CD8-positive, alpha-beta memory T cell (primary cell): ENCODE measurements around the gene PTGES3L. TPM values are rescaled to one million over a fixed set of nuclear protein-coding genes. Genes with fewer than 3 reads are reported as not detected.

Source experiments
- CTCF ChIA-PET: fragments of 350-600 bp; sonication (Branson Sonifier 250); formaldehyde crosslinking; loops from one replicate; lab custom pipeline; 2021; ENCODE audit warnings: antibody characterized with exemption; lab: Charles Lee
- POLR2A ChIA-PET: fragments of 350-600 bp; sonication (Branson Sonifier 250); formaldehyde crosslinking; loops from one replicate; lab custom pipeline; 2021; ENCODE audit warnings: antibody characterized with exemption; lab: Charles Lee
- DNase-seq, 5 donors: peaks; one replicate each; pipeline versions ENCODE4 v3.0.0 to v3.0.0-alpha.2; 2020 to 2022; ENCODE audit warnings: mixed read lengths in 1 of 5
- H3K27ac ChIP-seq: one replicate; pipeline ENCODE4 v1.7.0; 2013; ENCODE audit warnings: low read depth, mild to moderate bottlenecking, low read length, moderate library complexity
- H3K27me3 ChIP-seq: 2 replicates; pipeline ENCODE4 v1.7.0; 2013; ENCODE audit warnings: low read length, mild to moderate bottlenecking; ENCODE audit not compliant: insufficient read depth, poor library complexity, severe bottlenecking
- H3K36me3 ChIP-seq: 2 replicates; pipeline ENCODE4 v1.7.0; 2013; ENCODE audit warnings: mild to moderate bottlenecking, low read length, moderate library complexity; ENCODE audit not compliant: insufficient read depth
- H3K4me1 ChIP-seq: 2 replicates; pipeline ENCODE4 v1.7.0; 2013; ENCODE audit warnings: mild to moderate bottlenecking, low read length, moderate library complexity; ENCODE audit not compliant: insufficient read depth
- H3K4me3 ChIP-seq: 2 replicates; pipeline ENCODE4 v1.7.0; 2013; ENCODE audit warnings: mild to moderate bottlenecking, low read length
- H3K9me3 ChIP-seq: 2 replicates; pipeline ENCODE4 v1.7.0; 2013; ENCODE audit warnings: mild to moderate bottlenecking, low read length
- H3K27ac Mint-ChIP-seq, 8 donors: one replicate each; pipeline ENCODE4 v1.8.0; 2020 to 2021; ENCODE audit warnings: mixed read lengths in 8 of 8, mild to moderate bottlenecking in 6 of 8, inconsistent platforms in 3 of 8, moderate library complexity in 3 of 8
- H3K27me3 Mint-ChIP-seq, 2 donors: one replicate each; pipeline ENCODE4 v1.8.0; 2020 to 2021; ENCODE audit warnings: mixed read lengths in 2 of 2, mild to moderate bottlenecking in 1 of 2, moderate library complexity in 1 of 2
- H3K36me3 Mint-ChIP-seq, 3 donors: one replicate each; pipeline ENCODE4 v1.8.0; 2020 to 2021; ENCODE audit warnings: mixed read lengths in 3 of 3, inconsistent platforms in 1 of 3, mild to moderate bottlenecking in 1 of 3
- H3K4me1 Mint-ChIP-seq, 3 donors: one replicate each; pipeline ENCODE4 v1.8.0; 2020 to 2021; ENCODE audit warnings: mixed read lengths in 3 of 3, inconsistent platforms in 1 of 3, mild to moderate bottlenecking in 1 of 3
- H3K4me3 Mint-ChIP-seq, 7 donors: one replicate each; pipeline ENCODE4 v1.8.0; 2020 to 2021; ENCODE audit warnings: mixed read lengths in 7 of 7, mild to moderate bottlenecking in 6 of 7, moderate library complexity in 4 of 7, inconsistent platforms in 2 of 7
- H3K9me3 Mint-ChIP-seq, 5 donors: one replicate each; pipeline ENCODE4 v1.8.0; 2020 to 2022; ENCODE audit warnings: mixed read lengths in 5 of 5, mild to moderate bottlenecking in 3 of 5, moderate library complexity in 2 of 5, inconsistent platforms in 1 of 5
- polyA plus RNA-seq: library from polyadenylated mRNA; unstranded; fragments of 300-500 nt; fragmentation: Illumina TruSeq; gene quantifications from one replicate; pipeline ENCODE4 v1.2.3, GENCODE V29; 2021
- total RNA-seq, 2 experiments: library from RNA; stranded (reverse); gene quantifications; one replicate each; pipeline ENCODE4 v1.2.3, GENCODE V29; 2021

PTGES3L gene
- under 1 TPM; 0.37 to 0.55 TPM for total RNA-seq
- polyA plus RNA-seq: not detected

DNA sequence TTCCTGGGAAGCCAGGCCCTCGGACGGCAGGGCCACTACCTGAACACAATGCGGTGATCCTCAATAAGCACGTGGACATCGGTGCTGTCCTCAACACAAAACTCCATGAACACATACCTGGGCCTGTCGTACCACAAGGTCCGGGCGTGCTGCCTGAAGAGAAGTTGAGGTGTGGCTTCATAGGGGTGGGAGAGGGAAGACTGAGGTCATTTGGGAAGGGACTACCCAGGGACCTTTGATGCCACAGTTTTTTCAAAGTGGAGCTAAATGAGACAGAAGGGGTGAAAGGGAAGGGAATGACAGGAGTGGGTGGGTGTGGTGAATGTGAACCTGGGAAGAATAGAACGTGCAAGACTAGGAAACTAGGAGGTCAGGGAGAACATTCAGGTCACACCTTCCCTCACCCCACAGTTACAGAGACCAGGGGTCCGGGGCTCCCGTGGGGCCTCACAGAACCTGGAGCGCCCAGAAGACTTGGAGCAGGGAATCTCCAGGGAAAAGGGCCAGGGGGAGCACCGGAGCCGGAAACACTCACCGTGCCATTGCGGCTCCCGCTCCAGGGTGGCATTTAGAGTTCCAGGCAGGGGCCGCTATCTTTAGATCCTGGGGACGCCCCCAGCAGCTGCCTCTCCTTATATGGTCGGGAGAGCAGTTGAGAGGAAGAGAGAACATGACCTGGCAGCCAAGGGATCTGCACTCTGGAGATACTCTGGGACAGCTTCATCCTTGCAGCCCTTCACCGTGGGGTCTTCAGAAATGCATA is at the start of gene PTGES3L:
PTGES3L (minus strand) TSS at position 570 of the 763 bp plus-strand sequence; CDS start at position 543, 27 bp downstream.
- Mint-ChIP-seq H3K27ac (peak within 1 kb of the TSS; percentile 76 to 99 (median 98)), H3K4me1 (peaks cover 24 to 39% (median 30%) of the 10 kb centered on the region in 3 donors), H3K27me3 (peaks cover 0 to 5% of the 10 kb centered on the region in 2 donors), H3K4me3 (peak within 1 kb of the TSS; percentile 89 to 99 (median 97)), H3K9me3 (no peaks in the 10 kb centered on the region), H3K36me3 (peaks cover 0 to 25% (median 0%) of the 10 kb centered on the region in 3 donors)
- Histone ChIP-seq H3K9me3 (no peaks in the 10 kb centered on the region), H3K27me3 (no peaks in the 10 kb centered on the region), H3K36me3 (no peaks in the 10 kb centered on the region), H3K4me1 (peaks cover 20% of the 10 kb centered on the region), H3K4me3 (peak within 1 kb of the TSS; percentile 88), H3K27ac (peak within 1 kb of the TSS; percentile 70)
- POLR2A ChIA-PET: interaction anchor here (1.0 kb wide), 1 partner anchor 18 kb away, joined by 3 read pairs; the partner anchor contains the start of gene RPL27
- CTCF ChIA-PET: interaction anchor here (1.8 to 3.5 kb wide), 2 partner anchors 10 to 18 kb away, joined by 3 to 12 read pairs; partner anchors contain the start of gene RPL27
- DNase-seq: peak in 2 of 5 donors; percentile 5 to 6

DNA sequence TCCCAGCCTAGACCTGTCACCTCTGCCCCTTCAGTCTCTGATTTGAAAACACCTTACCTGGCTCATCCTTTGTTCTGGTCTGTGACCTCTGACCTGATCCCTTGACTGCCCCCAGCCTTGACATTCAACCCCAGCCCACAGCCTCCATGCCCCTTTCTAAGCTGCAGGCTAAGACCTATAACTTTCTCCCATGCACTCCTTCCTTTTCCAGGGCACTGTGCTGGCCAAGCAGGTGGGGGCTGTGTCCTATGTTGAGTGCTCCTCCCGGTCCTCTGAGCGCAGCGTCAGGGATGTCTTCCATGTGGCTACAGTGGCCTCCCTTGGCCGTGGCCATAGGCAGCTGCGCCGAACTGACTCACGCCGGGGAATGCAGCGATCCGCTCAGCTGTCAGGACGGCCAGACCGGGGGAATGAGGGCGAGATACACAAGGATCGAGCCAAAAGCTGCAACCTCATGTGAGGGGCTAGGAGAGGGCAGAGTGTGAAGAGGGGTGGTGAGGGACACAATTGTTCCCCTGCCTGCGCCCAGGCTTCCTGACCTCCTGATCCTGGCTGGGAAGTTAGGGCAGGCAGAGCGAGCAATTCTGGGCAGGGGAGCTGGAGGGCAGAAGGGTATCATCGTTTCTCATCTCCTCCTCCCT is 48.5 kb upstream of the PTGES3L start:
- Mint-ChIP-seq H3K27ac (peak overlapping the region in 2 of 8 donors; percentile 37 to 52), H3K4me3 (peak overlapping the region in 1 of 7 donors; percentile 53), H3K4me1 (peaks cover 8 to 11% (median 9%) of the 10 kb centered on the region in 3 donors), H3K9me3 (no peaks in the 10 kb centered on the region), H3K36me3 (peaks cover 0 to 2% (median 0%) of the 10 kb centered on the region in 3 donors), H3K27me3 (peaks cover 0 to 3% of the 10 kb centered on the region in 2 donors)
- DNase-seq: no peak
- ChIA-PET CTCF (interaction anchor here (1.0 kb wide), 1 partner anchor 30 kb away, joined by 3 read pairs; the partner anchor contains the start of gene RPL27), POLR2A (no interaction called here)
- Histone ChIP-seq H3K27me3 (no peaks in the 10 kb centered on the region), H3K4me1 (peaks cover 10% of the 10 kb centered on the region), H3K27ac (no peak overlapping the region), H3K9me3 (no peaks in the 10 kb centered on the region), H3K36me3 (no peaks in the 10 kb centered on the region), H3K4me3 (no peak overlapping the region)

DNA sequence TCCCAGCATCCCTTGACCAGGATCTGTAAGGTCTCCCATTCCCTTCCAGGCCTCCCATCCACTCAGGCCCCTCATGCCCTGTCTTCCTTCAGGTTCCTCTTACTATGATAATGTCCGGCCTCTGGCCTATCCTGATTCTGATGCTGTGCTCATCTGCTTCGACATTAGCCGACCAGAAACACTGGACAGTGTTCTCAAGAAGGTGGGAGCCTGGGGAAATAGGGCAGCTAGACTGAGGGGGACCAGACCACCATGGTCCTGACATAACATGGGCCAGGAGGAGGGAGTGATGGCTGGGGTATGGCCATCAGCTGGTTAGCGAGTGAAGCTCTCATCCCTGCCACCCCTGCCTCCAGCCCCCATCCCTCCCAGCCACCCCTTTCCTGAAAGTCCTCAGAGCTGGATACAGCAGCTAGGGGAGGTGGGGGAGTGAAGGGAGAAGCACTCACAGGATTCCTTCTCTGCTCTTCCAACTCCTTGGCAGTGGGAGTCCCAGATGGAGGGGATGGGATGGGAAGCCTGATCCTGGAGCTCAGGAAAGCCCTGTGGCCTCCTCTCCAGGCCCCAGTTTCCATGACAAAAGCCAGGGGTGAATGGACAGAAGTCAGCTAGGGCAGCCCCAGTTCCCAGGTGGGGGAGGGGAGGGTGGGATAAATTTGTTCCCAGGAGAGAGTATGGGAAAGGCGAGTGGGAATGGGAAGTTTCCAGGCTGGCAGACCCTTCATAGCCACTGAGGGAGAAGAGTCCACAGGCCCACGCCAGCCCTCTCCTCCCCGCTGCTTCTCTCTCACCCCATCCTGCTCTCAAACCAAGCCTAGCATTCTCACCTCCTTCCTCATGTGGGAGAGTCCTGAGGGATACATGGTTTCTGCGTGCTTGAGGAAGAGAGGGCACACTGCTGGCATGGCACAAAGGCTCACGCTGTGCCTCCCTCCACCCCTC is 47.5 kb upstream of the PTGES3L start:
- Histone ChIP-seq H3K4me1 (peaks cover 16% of the 10 kb centered on the region), H3K4me3 (no peak overlapping the region), H3K36me3 (no peaks in the 10 kb centered on the region), H3K9me3 (no peaks in the 10 kb centered on the region), H3K27ac (no peak overlapping the region), H3K27me3 (no peaks in the 10 kb centered on the region)
- Mint-ChIP-seq H3K27ac (peak overlapping the region in 6 of 8 donors; percentile 30 to 82 (median 70)), H3K4me3 (peak overlapping the region in 6 of 7 donors; percentile 42 to 77 (median 68)), H3K27me3 (peaks cover 0 to 3% of the 10 kb centered on the region in 2 donors), H3K9me3 (no peaks in the 10 kb centered on the region), H3K4me1 (peaks cover 8 to 11% (median 9%) of the 10 kb centered on the region in 3 donors), H3K36me3 (peaks cover 0 to 2% (median 0%) of the 10 kb centered on the region in 3 donors)
- no peak for DNase-seq
- ChIA-PET POLR2A (no interaction called here), CTCF (interaction anchor here (0.9 to 1.3 kb wide), 2 partner anchors 21 to 307 kb away, joined by 3 read pairs; no protein-coding TSS in a partner anchor)

DNA sequence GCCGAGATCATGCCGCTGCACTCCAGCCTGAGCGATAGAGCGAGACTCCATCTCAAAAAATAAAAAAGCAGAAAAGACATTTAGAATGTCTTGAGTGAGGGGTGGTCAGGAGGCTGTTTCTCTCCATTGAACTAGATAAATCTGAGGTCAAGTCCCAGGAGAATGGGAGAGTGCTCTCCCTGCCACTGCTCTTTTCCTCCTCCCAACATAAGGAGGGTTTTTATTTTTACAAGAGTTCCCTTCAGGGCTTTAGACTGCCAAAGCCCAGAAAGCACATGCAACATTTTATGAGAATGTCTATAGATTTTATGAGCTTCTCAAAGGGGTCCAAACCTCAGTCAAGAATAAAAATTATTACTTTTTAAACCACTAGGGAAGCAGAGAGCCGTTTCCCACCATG is 46.7 kb upstream of the PTGES3L start:
- POLR2A ChIA-PET: no interaction called here

DNA sequence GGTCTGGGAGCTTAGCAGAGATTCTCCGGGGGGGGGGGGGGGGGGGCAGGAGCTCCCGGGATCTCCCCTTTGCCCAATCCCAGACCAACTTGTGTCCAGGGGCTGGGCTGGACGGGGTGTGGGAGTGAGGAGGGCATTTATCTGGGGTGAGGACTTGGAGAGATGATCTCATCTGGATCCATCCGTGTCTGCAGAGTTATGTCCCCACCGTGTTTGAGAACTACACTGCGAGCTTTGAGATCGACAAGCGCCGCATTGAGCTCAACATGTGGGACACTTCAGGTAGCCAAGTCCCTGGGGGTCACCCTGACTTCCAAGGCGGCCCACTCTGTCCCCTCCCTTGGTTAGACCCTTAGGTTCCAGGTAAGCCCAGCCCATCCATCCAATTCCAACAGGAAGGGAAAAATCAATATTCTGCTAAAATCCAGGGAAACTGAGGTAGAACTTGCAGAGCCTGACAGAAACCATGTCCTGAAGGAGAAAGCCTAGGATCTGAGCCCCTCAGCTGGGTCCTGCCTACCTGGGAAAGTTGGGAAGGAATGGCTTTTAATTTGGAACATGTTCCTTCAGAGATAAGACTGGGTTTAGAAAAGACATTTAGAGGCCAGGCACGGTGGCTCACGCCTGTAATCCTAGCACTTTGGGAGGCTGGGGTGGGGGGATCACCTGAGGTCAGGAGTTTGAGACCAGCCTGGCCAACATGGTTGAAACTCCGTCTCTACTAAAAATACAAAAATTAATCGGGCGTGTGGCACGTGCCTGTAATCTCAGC is 46.1 kb upstream of the PTGES3L start:
- Histone ChIP-seq H3K27me3 (no peaks in the 10 kb centered on the region), H3K4me1 (peaks cover 19% of the 10 kb centered on the region), H3K9me3 (no peaks in the 10 kb centered on the region), H3K36me3 (no peaks in the 10 kb centered on the region), H3K27ac (no peak overlapping the region), H3K4me3 (no peak overlapping the region)
- peak overlapping the region; percentile 70 to 92 (median 80) for H3K4me3 Mint-ChIP-seq
- CTCF ChIA-PET: interaction anchor here (1.3 to 2.1 kb wide), 2 partner anchors 20 to 28 kb away, joined by 3 to 16 read pairs; partner anchors contain the start of gene RPL27
- H3K27ac Mint-ChIP-seq: peak overlapping the region in 4 of 8 donors; percentile 9 to 88 (median 34)
- no peak for DNase-seq
- no peaks in the 10 kb centered on the region for H3K9me3 Mint-ChIP-seq
- POLR2A ChIA-PET: interaction anchor here (2.9 kb wide), 1 partner anchor 28 kb away, joined by 23 read pairs; the partner anchor contains the start of gene RPL27
- peaks cover 9 to 21% (median 14%) of the 10 kb centered on the region in 3 donors for H3K4me1 Mint-ChIP-seq
- peaks cover 0 to 3% of the 10 kb centered on the region in 2 donors for H3K27me3 Mint-ChIP-seq
- H3K36me3 Mint-ChIP-seq: peaks cover 0 to 3% (median 0%) of the 10 kb centered on the region in 3 donors

More for the DNA sequence above, 46.7 kb upstream of the PTGES3L start:
- Histone ChIP-seq H3K9me3 (no peaks in the 10 kb centered on the region), H3K27ac (no peak overlapping the region), H3K36me3 (no peaks in the 10 kb centered on the region), H3K4me1 (peaks cover 16% of the 10 kb centered on the region), H3K4me3 (no peak overlapping the region), H3K27me3 (no peaks in the 10 kb centered on the region)
- peak overlapping the region in 5 of 8 donors; percentile 12 to 82 (median 57) for H3K27ac Mint-ChIP-seq
- CTCF ChIA-PET: interaction anchor here (0.9 to 1.3 kb wide), 2 partner anchors 20 to 308 kb away, joined by 3 read pairs; no protein-coding TSS in a partner anchor
- peaks cover 0 to 2% (median 0%) of the 10 kb centered on the region in 3 donors for H3K36me3 Mint-ChIP-seq
- H3K9me3 Mint-ChIP-seq: no peaks in the 10 kb centered on the region
- peaks cover 0 to 3% of the 10 kb centered on the region in 2 donors for H3K27me3 Mint-ChIP-seq
- H3K4me3 Mint-ChIP-seq: peak overlapping the region in 6 of 7 donors; percentile 38 to 77 (median 54)
- no peak for DNase-seq
- peaks cover 8 to 14% (median 9%) of the 10 kb centered on the region in 3 donors for H3K4me1 Mint-ChIP-seq

DNA sequence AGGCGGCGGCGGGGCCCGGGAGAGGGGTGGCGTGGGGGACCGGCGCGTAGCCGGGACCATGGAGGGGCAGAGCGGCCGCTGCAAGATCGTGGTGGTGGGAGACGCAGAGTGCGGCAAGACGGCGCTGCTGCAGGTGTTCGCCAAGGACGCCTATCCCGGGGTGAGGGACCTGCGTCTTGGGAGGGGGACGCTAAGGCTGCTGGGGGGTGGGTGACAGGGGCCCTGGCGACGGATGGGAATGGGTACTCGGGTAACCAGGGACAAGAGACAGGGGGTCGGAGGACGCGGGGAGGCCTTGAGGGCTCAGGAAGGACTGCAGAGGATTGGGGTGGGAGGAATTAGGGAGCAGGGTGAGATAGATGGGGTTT is 45.4 kb upstream of the PTGES3L start:
- Mint-ChIP-seq H3K4me3 (peak overlapping the region; percentile 70 to 92 (median 80)), H3K27ac (peak overlapping the region in 6 of 8 donors; percentile 7 to 88 (median 66)), H3K36me3 (peaks cover 0 to 3% (median 0%) of the 10 kb centered on the region in 3 donors), H3K9me3 (no peaks in the 10 kb centered on the region), H3K27me3 (peaks cover 0 to 1% of the 10 kb centered on the region in 2 donors), H3K4me1 (peaks cover 10 to 28% (median 21%) of the 10 kb centered on the region in 3 donors)
- H3K4me3 ChIP-seq: no peak overlapping the region
- peaks cover 20% of the 10 kb centered on the region for H3K4me1 ChIP-seq
- H3K9me3 ChIP-seq: no peaks in the 10 kb centered on the region
- no peaks in the 10 kb centered on the region for H3K36me3 ChIP-seq
- no peak for DNase-seq
- ChIA-PET CTCF (interaction anchor here (1.1 to 2.1 kb wide), 3 partner anchors 13 to 459 kb away, joined by 3 to 16 read pairs (median 6); partner anchors contain the start of genes DHX8 and RPL27), POLR2A (interaction anchor here (1.2 to 2.9 kb wide), 2 partner anchors 27 to 129 kb away, joined by 3 to 23 read pairs; partner anchors contain the start of gene RPL27)
- no peak overlapping the region for H3K27ac ChIP-seq
- no peaks in the 10 kb centered on the region for H3K27me3 ChIP-seq
